Raji (cell line): Measurements from ENCODE around the gene PLCD1.

Experiments used
- POLR2A ChIP-seq: IDR thresholded peaks from 2 replicates; pipeline ENCODE4 v1.6.1; 2011; ENCODE audit warnings: low read depth, low read length, control low read depth; ENCODE audit not compliant: insufficient read depth

PLCD1 gene

GRCh38 chr3:37996785-37997301 lies 32.6 kb downstream of the PLCD1 start:
- no peak for TF ChIP-seq POLR2A

GRCh38 chr3:37995652-37996641 lies 33.5 kb downstream of the PLCD1 start:
- no peak for TF ChIP-seq POLR2A

DNA sequence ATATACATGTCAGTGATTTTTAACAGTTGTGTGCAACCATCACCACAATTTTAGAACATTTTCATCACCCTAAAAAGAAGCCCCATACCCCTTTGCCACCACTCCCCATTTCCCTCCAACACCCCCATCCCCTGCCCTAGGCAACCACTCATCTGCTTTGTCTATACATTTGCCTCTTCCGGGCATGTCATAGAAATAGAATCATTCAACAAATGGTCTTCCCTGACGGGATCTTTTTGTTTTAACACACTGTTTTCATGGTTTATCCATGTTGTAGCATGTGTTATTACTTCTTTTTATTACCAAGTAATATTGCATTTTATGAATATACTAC lies 34.8 kb downstream of the PLCD1 start:
- TF ChIP-seq POLR2A: no peak

GRCh38 chr3:37993820-37994638 lies 35.4 kb downstream of the PLCD1 start:
- TF ChIP-seq POLR2A: no peak

- no peak for TF ChIP-seq POLR2A
Observed at GRCh38 chr3:37993460-37993819, 36.0 kb downstream of the PLCD1 start.

DNA sequence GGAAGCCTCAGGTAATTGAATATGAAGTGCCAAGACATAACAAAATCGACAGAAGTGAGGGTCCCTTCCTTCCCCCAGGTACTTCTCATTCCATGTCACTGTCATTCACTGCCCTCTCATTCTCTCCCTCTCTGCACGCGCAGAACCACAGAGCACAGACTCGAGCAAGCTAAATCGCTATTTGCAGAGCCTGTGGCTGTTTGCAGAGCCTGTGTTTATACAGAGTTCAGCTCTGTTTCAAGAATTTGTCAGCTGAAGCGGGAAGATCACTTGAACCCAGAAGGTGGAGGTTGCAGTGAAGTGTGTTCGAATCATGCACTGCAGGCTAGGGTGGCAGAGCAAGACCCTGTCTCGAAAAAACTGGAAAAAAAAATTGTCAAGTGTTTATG lies 36.4 kb downstream of the PLCD1 start:
- TF ChIP-seq POLR2A: no peak

- TF ChIP-seq POLR2A: no peak
Observed at GRCh38 chr3:37992271-37993066, 37.0 kb downstream of the PLCD1 start.

DNA sequence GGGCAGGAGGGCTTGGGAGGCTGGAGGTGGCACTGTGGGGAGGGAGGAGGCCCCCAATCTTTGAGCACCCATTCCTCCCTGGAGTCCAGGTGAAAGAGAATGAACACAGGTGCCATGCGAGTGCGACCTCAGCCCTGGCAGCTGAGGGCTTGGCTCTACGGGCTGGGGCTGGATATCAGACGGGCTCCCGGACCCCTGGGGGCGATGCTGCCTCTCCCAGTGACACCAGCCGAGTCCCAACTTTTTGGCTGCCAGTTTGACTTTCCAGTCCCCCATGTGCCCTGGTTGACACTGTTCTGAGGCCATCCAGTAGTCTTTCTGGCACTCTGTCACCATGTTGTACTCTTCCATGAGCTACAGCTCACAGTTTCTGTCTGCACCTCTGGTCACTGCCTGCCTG lies 37.6 kb downstream of the PLCD1 start:
- TF ChIP-seq POLR2A: no peak

DNA sequence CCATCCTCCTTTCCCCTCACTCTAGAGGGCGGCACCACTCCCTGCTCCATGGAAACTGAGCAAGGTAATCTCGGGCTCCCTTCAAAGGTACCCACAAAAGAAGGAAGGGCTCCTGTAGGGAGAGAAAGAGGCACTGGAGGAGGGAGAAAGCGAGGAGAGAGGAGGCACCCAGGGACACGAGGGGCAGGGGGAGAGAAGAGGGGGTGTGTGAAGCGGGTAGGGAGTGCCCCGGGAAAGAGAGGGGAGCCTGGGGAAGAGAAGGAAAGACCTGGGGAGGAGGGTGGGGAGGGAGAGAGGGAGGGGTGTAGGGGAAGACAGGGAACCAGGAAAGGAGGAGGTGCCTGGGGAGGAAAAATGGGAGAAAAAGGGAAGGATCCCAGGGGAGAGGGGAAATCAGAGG lies 38.3 kb downstream of the PLCD1 start:
- no peak for TF ChIP-seq POLR2A

DNA sequence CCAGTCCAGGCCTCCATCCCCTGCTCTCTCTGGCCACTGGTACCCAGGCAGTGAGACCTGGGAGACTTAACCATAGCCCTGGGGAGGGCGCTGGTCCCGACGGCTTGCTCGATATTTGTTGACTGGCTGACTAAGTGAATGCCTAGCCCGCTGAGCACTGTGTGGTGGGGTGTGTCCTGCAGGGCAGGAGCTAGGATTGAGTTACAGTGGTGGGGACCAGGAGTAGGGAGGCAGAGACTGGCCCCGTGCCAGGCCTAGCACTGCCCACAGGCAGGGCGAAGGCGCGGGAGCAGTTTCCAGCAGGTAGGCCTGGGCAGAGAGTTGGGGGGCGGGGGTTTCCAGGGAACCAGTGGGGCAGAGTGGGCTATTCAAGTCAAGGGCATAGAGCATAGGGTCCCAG lies 38.9 kb downstream of the PLCD1 start, which contains the start of gene VILL:
VILL (plus strand) TSS at position 260 of the 400 bp plus-strand sequence. CDS start 2,887 bp downstream, outside the sequence.
- TF ChIP-seq POLR2A: no peak

DNA sequence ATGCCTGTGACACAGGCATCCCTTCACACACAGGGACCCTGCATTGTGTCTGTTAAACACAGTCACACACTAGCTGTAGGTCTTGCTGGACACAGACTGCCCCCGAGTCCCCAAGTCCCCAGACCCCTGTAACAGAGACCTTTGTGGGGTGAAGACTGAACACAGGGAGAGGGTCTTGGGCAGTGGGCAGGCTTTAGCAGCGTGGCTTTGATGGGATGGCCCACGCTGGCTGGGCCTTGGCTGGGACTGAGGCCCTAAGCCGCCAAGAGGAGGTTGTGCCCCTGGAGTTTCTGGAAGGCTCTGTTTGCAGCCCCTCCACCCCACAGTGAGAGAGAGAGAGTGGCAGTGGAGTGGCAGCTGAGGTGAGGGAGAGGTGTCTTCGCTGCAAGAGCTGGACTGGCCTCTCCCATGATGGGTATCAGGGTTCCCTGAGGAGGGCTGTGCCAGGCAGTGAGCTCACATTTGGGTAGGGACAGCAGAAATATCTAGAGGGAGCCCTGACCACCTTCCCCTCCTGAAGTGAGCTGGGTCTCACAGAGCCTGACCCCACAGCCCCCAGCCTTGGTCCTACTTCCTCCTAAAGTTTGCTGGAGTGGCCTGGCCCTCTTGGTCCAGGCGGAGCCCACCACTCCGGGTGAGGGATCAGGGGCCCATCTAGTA lies 39.5 kb downstream of the PLCD1 start:
- TF ChIP-seq POLR2A: no peak

DNA sequence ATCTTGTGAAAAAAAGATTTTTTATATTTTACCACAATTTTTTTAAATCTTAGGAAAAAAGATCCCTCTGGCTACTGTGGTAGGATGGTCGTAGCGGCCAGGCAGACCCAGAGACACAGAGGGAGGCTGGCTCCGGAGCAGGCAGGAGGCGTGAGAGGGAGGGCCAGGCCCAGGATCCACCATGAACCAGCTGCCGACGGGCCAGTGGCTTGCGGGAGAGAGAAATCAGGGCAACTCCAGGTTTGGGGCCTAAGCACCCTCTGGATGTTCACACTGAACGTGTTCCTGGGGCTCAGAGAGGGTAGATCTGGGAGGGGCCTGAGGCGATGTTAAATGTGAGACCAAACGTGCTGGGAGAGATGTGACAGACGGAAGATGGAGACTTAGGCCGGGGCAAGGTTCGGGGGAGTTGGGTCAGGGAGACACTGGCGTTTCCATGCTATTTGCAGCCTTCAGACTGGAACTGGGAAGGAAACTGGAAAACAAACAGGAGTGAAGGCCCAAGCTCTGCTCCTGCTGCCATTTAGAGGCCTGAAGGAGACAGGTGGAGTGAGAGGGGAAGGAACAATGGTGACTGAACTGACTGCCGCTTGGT lies 40.4 kb downstream of the PLCD1 start:
- no peak for TF ChIP-seq POLR2A

DNA sequence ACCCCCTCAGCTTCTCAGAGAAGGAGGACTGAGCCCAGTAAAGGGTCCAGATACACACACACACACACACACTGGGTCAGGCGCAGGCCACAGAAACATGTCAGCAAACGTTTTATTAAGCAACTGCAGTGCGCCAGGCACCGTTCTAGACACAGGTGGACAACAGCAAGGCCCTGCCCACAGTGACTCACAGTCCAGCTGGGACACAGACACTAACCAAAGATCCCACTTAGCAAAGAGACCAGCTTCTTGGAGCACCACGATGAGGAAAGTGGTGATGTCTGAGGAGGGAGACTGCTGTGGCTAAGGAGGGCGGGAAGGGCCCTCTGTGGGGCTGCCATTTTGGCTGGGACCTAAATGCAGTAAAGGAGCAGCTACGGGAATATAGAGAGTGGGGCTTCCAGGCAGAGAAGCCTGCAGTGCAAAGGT lies 41.7 kb downstream of the PLCD1 start:
- no peak for TF ChIP-seq POLR2A

DNA sequence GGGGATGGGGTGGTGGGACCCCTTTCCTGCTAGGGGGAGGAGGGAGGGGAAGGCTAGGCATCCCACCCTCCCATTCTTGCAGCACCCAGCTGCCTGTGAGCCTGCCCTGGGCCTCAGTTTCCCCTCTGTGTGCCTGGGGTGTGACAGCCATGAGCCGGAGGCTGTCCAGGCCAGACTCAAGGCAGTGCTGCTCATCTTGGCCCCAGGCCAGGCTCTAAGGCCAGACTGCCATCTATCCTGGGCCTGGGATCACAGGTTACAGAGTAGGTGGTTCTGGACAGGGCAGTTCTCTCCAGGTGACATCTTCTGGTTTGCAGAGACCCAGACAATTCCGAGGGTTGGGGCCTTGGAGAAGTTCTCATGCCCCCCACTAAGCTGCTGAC lies 42.1 kb downstream of the PLCD1 start:
- no peak for TF ChIP-seq POLR2A
